H9 (cell line): ENCODE results near the gene TDP2. TPM values are rescaled to one million over a fixed set of nuclear protein-coding genes. Genes with fewer than 3 reads are reported as not detected.

Experiments
- DNase-seq: peaks from one replicate; pipeline ENCODE4 v3.0.0-alpha.2; 2017
- H2AFZ ChIP-seq: one replicate; pipeline ENCODE4 v1.6.1; 2013; ENCODE audit warnings: mild to moderate bottlenecking, low read length, control low read depth, moderate library complexity
- H2AK5ac ChIP-seq: 2 replicates; pipeline ENCODE4 v1.6.1; 2013; ENCODE audit warnings: low read length, control low read depth, mixed read lengths; ENCODE audit not compliant: insufficient read length
- H2BK120ac ChIP-seq: one replicate; pipeline ENCODE4 v1.6.1; 2013; ENCODE audit warnings: low read depth, mild to moderate bottlenecking, low read length, control low read depth, inconsistent platforms; ENCODE audit not compliant: poor library complexity, severe bottlenecking
- H2BK12ac ChIP-seq: 2 replicates; pipeline ENCODE4 v1.6.1; 2013; ENCODE audit warnings: low read length, control low read depth, mixed read lengths, low read depth; ENCODE audit not compliant: insufficient read length
- H2BK15ac ChIP-seq: 2 replicates; pipeline ENCODE4 v1.6.1; 2013; ENCODE audit warnings: low read depth, low read length, control low read depth
- H2BK20ac ChIP-seq: one replicate; pipeline ENCODE4 v1.6.1; 2013; ENCODE audit warnings: low read depth, mild to moderate bottlenecking, low read length, control low read depth, inconsistent platforms; ENCODE audit not compliant: poor library complexity, severe bottlenecking
- H2BK5ac ChIP-seq: 2 replicates; pipeline ENCODE4 v1.6.1; 2013; ENCODE audit warnings: low read length, control low read depth, mixed read lengths; ENCODE audit not compliant: insufficient read length
- H3K14ac ChIP-seq: 2 replicates; pipeline ENCODE4 v1.6.1; 2013; ENCODE audit warnings: low read length, control low read depth; ENCODE audit not compliant: insufficient read depth
- H3K18ac ChIP-seq: 2 replicates; pipeline ENCODE4 v1.6.1; 2013; ENCODE audit warnings: low read depth, mild to moderate bottlenecking, mixed read lengths, low read length, control low read depth; ENCODE audit not compliant: insufficient read length
- H3K23ac ChIP-seq: 2 replicates; pipeline ENCODE4 v1.6.1; 2013; ENCODE audit warnings: low read length, control low read depth, mixed read lengths, low read depth; ENCODE audit not compliant: insufficient read length
- H3K23me2 ChIP-seq: 2 replicates; pipeline ENCODE4 v1.6.1; 2013; ENCODE audit warnings: low read depth, mild to moderate bottlenecking, mixed read lengths, low read length, control low read depth; ENCODE audit not compliant: insufficient read length, poor library complexity, severe bottlenecking
- H3K27ac ChIP-seq: 2 replicates; pipeline ENCODE4 v1.5.1; 2013; ENCODE audit warnings: low read length, control low read depth, mixed read lengths, low read depth; ENCODE audit not compliant: insufficient read length
- H3K27me3 ChIP-seq: 2 replicates; pipeline ENCODE4 v1.6.1; 2013; ENCODE audit warnings: low read length, control low read depth, inconsistent platforms; ENCODE audit not compliant: insufficient read depth
- H3K4ac ChIP-seq: 2 replicates; pipeline ENCODE4 v1.6.1; 2013; ENCODE audit warnings: low read depth, mild to moderate bottlenecking, control low read depth, inconsistent platforms, low read length, moderate library complexity
- H3K4me1 ChIP-seq: 2 replicates; pipeline ENCODE4 v1.6.1; 2013; ENCODE audit warnings: low read length, control low read depth, inconsistent platforms; ENCODE audit not compliant: insufficient read depth
- H3K4me2 ChIP-seq: 2 replicates; pipeline ENCODE4 v1.6.1; 2013; ENCODE audit warnings: low read length, control low read depth, mixed read lengths; ENCODE audit not compliant: insufficient read length, insufficient read depth
- H3K56ac ChIP-seq: 2 replicates; pipeline ENCODE4 v1.6.1; 2013; ENCODE audit warnings: low read depth, mild to moderate bottlenecking, mixed read lengths, low read length, control low read depth; ENCODE audit not compliant: insufficient read length
- H3K79me1 ChIP-seq: 2 replicates; pipeline ENCODE4 v1.6.1; 2013; ENCODE audit warnings: low read depth, mild to moderate bottlenecking, moderate library complexity, low read length, control low read depth, inconsistent platforms; ENCODE audit not compliant: insufficient read depth, poor library complexity, severe bottlenecking
- H3K79me2 ChIP-seq: 2 replicates; pipeline ENCODE4 v1.6.1; 2013; ENCODE audit warnings: low read length, control low read depth, inconsistent platforms; ENCODE audit not compliant: insufficient read depth
- H3K9ac ChIP-seq: 2 replicates; pipeline ENCODE4 v1.6.1; 2013; ENCODE audit warnings: low read length, control low read depth, mixed read lengths; ENCODE audit not compliant: insufficient read length; ENCODE audit errors: extremely low read depth
- H3K9me3 ChIP-seq: one replicate; pipeline ENCODE4 v1.6.1; 2013; ENCODE audit warnings: low read depth, low read length, inconsistent platforms; ENCODE audit not compliant: control insufficient read depth
- H3T11ph ChIP-seq: one replicate; pipeline ENCODE4 v1.6.1; 2013; ENCODE audit warnings: mild to moderate bottlenecking, low read length, control low read depth, inconsistent platforms
- H4K20me1 ChIP-seq: one replicate; pipeline ENCODE4 v1.6.1; 2013; ENCODE audit not compliant: control insufficient read depth, insufficient read length, insufficient read depth
- H4K5ac ChIP-seq: 2 replicates; pipeline ENCODE4 v1.6.1; 2013; ENCODE audit warnings: low read depth, mild to moderate bottlenecking, mixed read lengths, low read length, control low read depth; ENCODE audit not compliant: insufficient read length
- H4K8ac ChIP-seq: replicated peaks from 2 replicates; pipeline ENCODE4 v1.6.1; 2013; ENCODE audit warnings: low read length, control low read depth, mixed read lengths, low read depth; ENCODE audit not compliant: insufficient read length
- H4K91ac ChIP-seq: 2 replicates; pipeline ENCODE4 v1.6.1; 2013; ENCODE audit warnings: low read depth, mild to moderate bottlenecking, moderate library complexity, mixed read lengths, low read length, control low read depth; ENCODE audit not compliant: insufficient read length
- H3K27ac Mint-ChIP-seq, 3 experiments: 2 replicates in 2 of 3; 3 replicates in 1 of 3; pipeline ENCODE4 v1.8.0; 2020 to 2021; ENCODE audit warnings: mixed read lengths in 3 of 3, mild to moderate bottlenecking in 1 of 3, moderate library complexity in 1 of 3
- H3K27me3 Mint-ChIP-seq: 2 replicates; pipeline ENCODE4 v1.8.0; 2021; ENCODE audit warnings: low read depth, mild to moderate bottlenecking, moderate library complexity, mixed read lengths
- H3K36me3 Mint-ChIP-seq, 3 experiments: 2 replicates in 2 of 3; 3 replicates in 1 of 3; pipeline ENCODE4 v1.8.0; 2020 to 2021; ENCODE audit warnings: low read depth in 3 of 3, mixed read lengths in 3 of 3; ENCODE audit not compliant: insufficient read depth in 1 of 3
- H3K4me1 Mint-ChIP-seq, 2 experiments: 2 replicates each; pipeline ENCODE4 v1.8.0; 2020; ENCODE audit warnings: mixed read lengths in 2 of 2
- H3K4me3 Mint-ChIP-seq, 2 experiments: 2 replicates in 1 of 2; 3 replicates in 1 of 2; pipeline ENCODE4 v1.8.0; 2020 to 2021; ENCODE audit warnings: mild to moderate bottlenecking in 2 of 2, mixed read lengths in 2 of 2, moderate library complexity in 1 of 2
- H3K9me3 Mint-ChIP-seq, 2 experiments: 2 replicates in 1 of 2; 3 replicates in 1 of 2; pipeline ENCODE4 v1.8.0; 2020; ENCODE audit warnings: mild to moderate bottlenecking in 2 of 2, mixed read lengths in 2 of 2, moderate library complexity in 1 of 2
- CTCF ChIP-seq: fragments of 200-600 bp; sonication (generic); conservative IDR thresholded peaks from 3 replicates; pipeline ENCODE4 v1.8.0; 2021; ENCODE audit warnings: antibody characterized with exemption, mild to moderate bottlenecking
- WGBS: extraction: QIAGEN DNeasy Blood & Tissue Kit; methylation state at CpG from one replicate; pipeline ENCODE4 v1.1.7; 2013; ENCODE audit warnings: missing lambda C conversion rate, low lambda C conversion rate, mixed read lengths; ENCODE audit not compliant: insufficient read length; ENCODE audit errors: extremely low coverage; 5-methylcytosine and 5-hydroxymethylcytosine counted together
- total RNA-seq: library from RNA; stranded (reverse); gene quantifications from 2 replicates; pipeline ENCODE4 v1.2.1, GENCODE V29; 2021

The TDP2 gene
- total RNA-seq, 1 experiment from 2014 or later: 55.6 TPM

DNA sequence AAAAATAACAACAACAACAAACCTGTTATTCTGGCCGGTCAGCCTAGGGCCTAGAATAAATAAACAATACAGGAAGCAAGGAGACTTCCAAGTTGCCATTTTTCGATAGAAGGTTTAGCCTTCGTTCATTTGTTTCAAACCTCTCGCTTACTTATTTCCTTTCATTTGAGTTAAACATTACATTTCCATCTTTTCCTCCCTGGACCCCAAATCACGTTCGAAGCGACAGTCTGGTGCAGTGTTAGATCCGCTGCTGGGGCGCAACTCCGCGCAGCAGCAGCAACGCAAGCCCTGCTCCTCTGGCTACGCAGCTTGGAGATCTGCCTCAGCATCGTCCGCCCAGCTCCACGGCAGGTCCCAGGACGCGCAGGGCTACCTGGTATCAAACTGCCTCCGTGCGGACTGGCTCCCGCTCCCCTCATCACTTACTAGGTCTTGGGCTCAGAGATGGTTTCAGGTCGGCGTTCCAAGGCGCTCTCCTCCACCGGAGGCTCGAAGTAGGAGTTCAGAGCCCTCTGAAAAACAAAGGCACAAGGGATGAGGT lies 530 bp downstream of the TDP2 start:
- no peaks in the 10 kb centered on the region for H3K4me1 ChIP-seq
- no peak overlapping the region for H2BK15ac ChIP-seq
- peak overlapping the region; percentile 88 for H4K5ac ChIP-seq
- H3K23ac ChIP-seq: no peak overlapping the region
- H4K91ac ChIP-seq: no peak overlapping the region
- H4K8ac ChIP-seq: peak overlapping the region; percentile 21
- H2BK120ac ChIP-seq: no peak overlapping the region
- peaks cover 22 to 28% of the 10 kb centered on the region in 2 experiments for H3K9me3 Mint-ChIP-seq
- peak overlapping the region; percentile 93 for H3K14ac ChIP-seq
- no peaks in the 10 kb centered on the region for H3K27me3 ChIP-seq
- no peaks in the 10 kb centered on the region for H3K79me1 ChIP-seq
- peak overlapping the region; percentile 31 for H2BK5ac ChIP-seq
- H3K4me1 Mint-ChIP-seq: peaks cover 26 to 27% of the 10 kb centered on the region in 2 experiments
- peak overlapping the region; percentile 33 for H3K56ac ChIP-seq
- no peak overlapping the region for H2AFZ ChIP-seq
- no peak overlapping the region for H2AK5ac ChIP-seq
- no CpG with 5 or more reads among the region's 26 CpGs for WGBS
- H3K18ac ChIP-seq: peak overlapping the region; percentile 81
- H3K36me3 Mint-ChIP-seq: peaks cover 52 to 75% (median 63%) of the 10 kb centered on the region in 3 experiments
- no peak overlapping the region for H3K4ac ChIP-seq
- H3K27ac Mint-ChIP-seq: peak overlapping the region; percentile 86 to 96 (median 92)
- no peak for DNase-seq
- no peak overlapping the region for H2BK20ac ChIP-seq
- peaks cover 8% of the 10 kb centered on the region; the same call in 1 of the 2 replicates for H3K79me2 ChIP-seq
- H3K4me3 Mint-ChIP-seq: peak overlapping the region; percentile 91 to 95
- H3K27ac ChIP-seq: peak overlapping the region; percentile 79
- peaks cover 12% of the 10 kb centered on the region for H3K23me2 ChIP-seq
- peak overlapping the region; percentile 91 for H3K9ac ChIP-seq
- H3K27me3 Mint-ChIP-seq: no peaks in the 10 kb centered on the region
- H3T11ph ChIP-seq: no peak overlapping the region
- no peak for TF ChIP-seq CTCF
- peak overlapping the region; percentile 85 for H3K4me2 ChIP-seq
- peaks cover 10% of the 10 kb centered on the region for H3K9me3 ChIP-seq
- H4K20me1 ChIP-seq: no peaks in the 10 kb centered on the region
- H2BK12ac ChIP-seq: no peak overlapping the region
